OCI-LY1 (cell line): ENCODE measurements around the gene CDH4.

Experiments used
- EZH2 ChIP-seq: fragments of 200-600 bp; sonication (generic), shearing (Covaris generic); IDR thresholded peaks from 2 replicates; pipeline ENCODE4 v1.8.0; 2017; ENCODE audit warnings: borderline replicate concordance, mixed run types, mild to moderate bottlenecking, antibody characterized with exemption, low read length, moderate library complexity, mixed read lengths
- TF ChIP-seq, protein P1 (sequence below): fragments of 200-600 bp; sonication (generic), shearing (Covaris generic); IDR thresholded peaks from 2 replicates; pipeline ENCODE4 v1.5.1; 2017; ENCODE audit warnings: mild to moderate bottlenecking, antibody characterized with exemption, low read length, moderate library complexity, mixed read lengths

DNA sequence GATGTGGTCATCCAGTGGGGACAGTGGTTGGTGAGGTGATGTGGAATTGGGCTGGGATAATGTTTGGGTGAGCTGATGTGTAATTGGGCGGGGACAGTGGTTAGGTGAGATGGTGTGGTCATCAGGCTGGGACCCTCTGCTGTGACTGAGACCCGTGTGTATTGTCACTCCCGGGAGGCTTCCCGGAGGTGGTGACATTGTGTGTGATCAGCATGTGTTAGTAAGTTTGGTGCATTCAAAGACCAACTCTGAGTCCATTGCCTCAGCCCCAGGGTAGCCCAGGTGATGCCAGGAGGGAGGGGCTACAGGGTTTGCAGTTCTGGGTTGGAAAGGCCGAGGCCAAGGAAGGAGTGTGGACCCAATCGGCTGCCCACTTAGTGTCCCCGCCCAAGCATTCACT is 438.1 kb downstream of the CDH4 start:
- TF ChIP-seq, protein P1, sequence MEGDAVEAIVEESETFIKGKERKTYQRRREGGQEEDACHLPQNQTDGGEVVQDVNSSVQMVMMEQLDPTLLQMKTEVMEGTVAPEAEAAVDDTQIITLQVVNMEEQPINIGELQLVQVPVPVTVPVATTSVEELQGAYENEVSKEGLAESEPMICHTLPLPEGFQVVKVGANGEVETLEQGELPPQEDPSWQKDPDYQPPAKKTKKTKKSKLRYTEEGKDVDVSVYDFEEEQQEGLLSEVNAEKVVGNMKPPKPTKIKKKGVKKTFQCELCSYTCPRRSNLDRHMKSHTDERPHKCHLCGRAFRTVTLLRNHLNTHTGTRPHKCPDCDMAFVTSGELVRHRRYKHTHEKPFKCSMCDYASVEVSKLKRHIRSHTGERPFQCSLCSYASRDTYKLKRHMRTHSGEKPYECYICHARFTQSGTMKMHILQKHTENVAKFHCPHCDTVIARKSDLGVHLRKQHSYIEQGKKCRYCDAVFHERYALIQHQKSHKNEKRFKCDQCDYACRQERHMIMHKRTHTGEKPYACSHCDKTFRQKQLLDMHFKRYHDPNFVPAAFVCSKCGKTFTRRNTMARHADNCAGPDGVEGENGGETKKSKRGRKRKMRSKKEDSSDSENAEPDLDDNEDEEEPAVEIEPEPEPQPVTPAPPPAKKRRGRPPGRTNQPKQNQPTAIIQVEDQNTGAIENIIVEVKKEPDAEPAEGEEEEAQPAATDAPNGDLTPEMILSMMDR = no peak
- TF ChIP-seq EZH2 = no peak
